Keratinocyte (primary cell): ENCODE measurements around the gene RAI1. TPM values are rescaled to one million over a fixed set of nuclear protein-coding genes. Genes with fewer than 3 reads are reported as not detected.

ENCODE experiments used
- DNase-seq: peaks from one replicate; pipeline ENCODE4 v3.0.0-alpha.2; 2011; ENCODE audit warnings: low read depth, missing footprints, low spot score
- FAIRE-seq: peaks from 2 replicates; lab custom pipeline; 2011; peaks lifted over from hg19 to GRCh38; lab: Jason Lieb, UNC
- H2AFZ ChIP-seq: 2 replicates; pipeline ENCODE4 v1.6.0; 2012; ENCODE audit warnings: low read length, control low read depth, inconsistent platforms; ENCODE audit not compliant: control insufficient read depth
- H3K27ac ChIP-seq: 2 replicates; pipeline ENCODE4 v1.5.1; 2011; ENCODE audit warnings: low read length; ENCODE audit not compliant: control insufficient read depth, insufficient read depth
- H3K27me3 ChIP-seq: 3 replicates; pipeline ENCODE4 v1.6.0; 2011; ENCODE audit warnings: low read length; ENCODE audit not compliant: control insufficient read depth, insufficient read depth; ENCODE audit errors: extremely low read depth
- H3K36me3 ChIP-seq, 2 experiments: 2 replicates in 1 of 2; 3 replicates in 1 of 2; pipeline ENCODE4 v1.5.1; 2011; ENCODE audit warnings: low read length in 2 of 2, mild to moderate bottlenecking in 1 of 2; ENCODE audit not compliant: control insufficient read depth in 2 of 2, insufficient read depth in 2 of 2; ENCODE audit errors: extremely low read depth in 1 of 2
- H3K4me1 ChIP-seq: 3 replicates; pipeline ENCODE4 v1.5.1; 2011; ENCODE audit warnings: low read length; ENCODE audit not compliant: control insufficient read depth, insufficient read depth; ENCODE audit errors: extremely low read depth
- H3K4me2 ChIP-seq: 3 replicates; pipeline ENCODE4 v1.6.0; 2011; ENCODE audit warnings: low read depth, low read length; ENCODE audit not compliant: control insufficient read depth, insufficient read depth; ENCODE audit errors: extremely low read depth
- H3K4me3 ChIP-seq, 3 experiments: fragments of 200-600 bp in 1 of 3; sonication (generic) in 1 of 3; 2 replicates in 2 of 3; 3 replicates in 1 of 3; pipeline ENCODE4 v1.5.1; 2011 to 2016; ENCODE audit warnings: low read length in 3 of 3, mild to moderate bottlenecking in 3 of 3, control low read depth in 2 of 3, inconsistent platforms in 1 of 3, low read depth in 1 of 3, mixed read lengths in 1 of 3, mixed run types in 1 of 3, moderate library complexity in 1 of 3; ENCODE audit not compliant: control insufficient read depth in 2 of 3, insufficient read depth in 2 of 3; ENCODE audit errors: extremely low read depth in 1 of 3
- H3K79me2 ChIP-seq: 2 replicates; pipeline ENCODE4 v1.6.0; 2012; ENCODE audit warnings: low read length; ENCODE audit not compliant: control insufficient read depth, insufficient read depth
- H3K9ac ChIP-seq: 3 replicates; pipeline ENCODE4 v1.6.0; 2011; ENCODE audit warnings: low read length; ENCODE audit not compliant: control insufficient read depth, insufficient read depth; ENCODE audit errors: extremely low read depth
- H3K9me1 ChIP-seq: 3 replicates; pipeline ENCODE4 v1.6.0; 2011; ENCODE audit warnings: low read length; ENCODE audit not compliant: control insufficient read depth, insufficient read depth; ENCODE audit errors: extremely low read depth
- H3K9me3 ChIP-seq: 2 replicates; pipeline ENCODE4 v1.5.1; 2012; ENCODE audit warnings: low read depth, low read length; ENCODE audit not compliant: control insufficient read depth
- H4K20me1 ChIP-seq: 3 replicates; pipeline ENCODE4 v1.6.0; 2011; ENCODE audit warnings: low read length; ENCODE audit not compliant: control insufficient read depth, insufficient read depth; ENCODE audit errors: extremely low read depth
- EZH2 ChIP-seq: IDR thresholded peaks from one replicate; pipeline ENCODE4 v1.6.1; 2012; ENCODE audit warnings: inconsistent platforms, mild to moderate bottlenecking, low read length, moderate library complexity
- dilution Hi-C: fragments of 300-500 bp; cut with MboI; formaldehyde crosslinking; loops from one replicate; pipeline ENCODE4 v1.7.0; 2020; ENCODE audit warnings: low sequenced_read_pairs; ENCODE audit not compliant: extremely low pct_ligation_motif_present
- polyA plus RNA-seq, 5 experiments: library from polyadenylated mRNA; depleted of rRNA in 3 of 5; stranded (reverse) in 3 of 5; stranded (forward) in 1 of 5; unstranded in 1 of 5; fragments of >200 nt; gene quantifications; 1 replicate in 1 of 5; 2 replicates in 3 of 5; 3 replicates in 1 of 5; pipeline versions ENCODE4 v1.2.1 to v1.2.3, GENCODE V29; 2011 to 2012; ENCODE audit warnings: missing spikeins in 2 of 5, low read depth in 1 of 5, low replicate concordance in 1 of 5
- TF ChIP-seq, protein P1 (sequence below), 3 experiments: IDR thresholded peaks in 1 of 3; conservative IDR thresholded peaks in 1 of 3; optimal IDR thresholded peaks in 1 of 3; 2 replicates in 2 of 3; 3 replicates in 1 of 3; pipeline versions ENCODE3 to v1.5.1; 2011; ENCODE audit warnings: low read length in 3 of 3, mild to moderate bottlenecking in 3 of 3, moderate library complexity in 2 of 3, control low read depth in 1 of 3, inconsistent platforms in 1 of 3; ENCODE audit not compliant: insufficient read depth in 2 of 3; ENCODE audit errors: extremely low read depth in 1 of 3

Gene RAI1
- polyA plus RNA-seq, 1 donor (not counting 4 experiments of a cell fraction or from before 2014, with no cell fraction given): 2.6 TPM

DNA sequence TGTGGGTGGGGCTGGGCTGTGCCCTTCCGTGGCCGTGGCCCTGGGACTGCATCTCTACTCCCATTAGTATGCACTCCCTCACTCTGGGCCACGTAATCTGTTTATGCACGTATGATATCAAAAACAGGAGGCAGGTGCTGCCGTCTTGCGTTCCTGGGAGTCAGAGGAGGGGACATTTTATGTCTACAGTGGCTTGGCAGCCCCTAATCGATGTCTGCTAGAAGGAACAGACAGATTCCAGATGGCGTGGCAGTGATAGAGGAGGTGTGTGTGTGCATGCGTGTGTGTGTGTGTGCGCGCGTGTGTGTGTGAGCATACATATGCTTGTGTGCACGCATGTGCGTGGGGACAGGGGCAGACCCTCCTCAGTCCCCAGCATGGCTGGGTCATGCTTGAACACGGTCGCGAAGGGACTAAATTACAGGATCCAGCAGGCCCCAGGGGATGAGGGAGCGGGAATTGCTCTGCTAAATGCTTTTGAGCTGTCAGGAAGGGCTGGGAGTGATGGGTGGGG lies 110.8 kb downstream of the RAI1 start:
- FAIRE-seq (no peak), DNase-seq (no peak)
- H4K20me1 ChIP-seq: peaks cover 5% of the 10 kb centered on the region
- H2AFZ ChIP-seq: no peak overlapping the region
- no peak overlapping the region for H3K4me3 ChIP-seq
- TF ChIP-seq, protein P1, sequence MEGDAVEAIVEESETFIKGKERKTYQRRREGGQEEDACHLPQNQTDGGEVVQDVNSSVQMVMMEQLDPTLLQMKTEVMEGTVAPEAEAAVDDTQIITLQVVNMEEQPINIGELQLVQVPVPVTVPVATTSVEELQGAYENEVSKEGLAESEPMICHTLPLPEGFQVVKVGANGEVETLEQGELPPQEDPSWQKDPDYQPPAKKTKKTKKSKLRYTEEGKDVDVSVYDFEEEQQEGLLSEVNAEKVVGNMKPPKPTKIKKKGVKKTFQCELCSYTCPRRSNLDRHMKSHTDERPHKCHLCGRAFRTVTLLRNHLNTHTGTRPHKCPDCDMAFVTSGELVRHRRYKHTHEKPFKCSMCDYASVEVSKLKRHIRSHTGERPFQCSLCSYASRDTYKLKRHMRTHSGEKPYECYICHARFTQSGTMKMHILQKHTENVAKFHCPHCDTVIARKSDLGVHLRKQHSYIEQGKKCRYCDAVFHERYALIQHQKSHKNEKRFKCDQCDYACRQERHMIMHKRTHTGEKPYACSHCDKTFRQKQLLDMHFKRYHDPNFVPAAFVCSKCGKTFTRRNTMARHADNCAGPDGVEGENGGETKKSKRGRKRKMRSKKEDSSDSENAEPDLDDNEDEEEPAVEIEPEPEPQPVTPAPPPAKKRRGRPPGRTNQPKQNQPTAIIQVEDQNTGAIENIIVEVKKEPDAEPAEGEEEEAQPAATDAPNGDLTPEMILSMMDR (optimal IDR thresholded peaks at IDR 0.05 in 1 of 3, IDR thresholded peaks at IDR 0.05 in 1 of 3, conservative IDR thresholded peaks at IDR 0.05 in 1 of 3; ENCODE audit: extremely low read depth in 1 of 3, insufficient read depth in 2 of 3, low read length in 3 of 3): no peak
- TF ChIP-seq EZH2: no peak
- H3K9ac ChIP-seq: no peak overlapping the region
- no peak overlapping the region for H3K27ac ChIP-seq
- H3K27me3 ChIP-seq: no peaks in the 10 kb centered on the region
- H3K9me1 ChIP-seq: no peaks in the 10 kb centered on the region
- H3K36me3 ChIP-seq: peaks cover 10 to 23% of the 10 kb centered on the region in 2 experiments
- H3K4me2 ChIP-seq: no peak overlapping the region
- no peaks in the 10 kb centered on the region for H3K4me1 ChIP-seq
- H3K9me3 ChIP-seq: no peaks in the 10 kb centered on the region
- H3K79me2 ChIP-seq: peaks cover 37% of the 10 kb centered on the region
- dilution Hi-C loops: no loop called here

DNA sequence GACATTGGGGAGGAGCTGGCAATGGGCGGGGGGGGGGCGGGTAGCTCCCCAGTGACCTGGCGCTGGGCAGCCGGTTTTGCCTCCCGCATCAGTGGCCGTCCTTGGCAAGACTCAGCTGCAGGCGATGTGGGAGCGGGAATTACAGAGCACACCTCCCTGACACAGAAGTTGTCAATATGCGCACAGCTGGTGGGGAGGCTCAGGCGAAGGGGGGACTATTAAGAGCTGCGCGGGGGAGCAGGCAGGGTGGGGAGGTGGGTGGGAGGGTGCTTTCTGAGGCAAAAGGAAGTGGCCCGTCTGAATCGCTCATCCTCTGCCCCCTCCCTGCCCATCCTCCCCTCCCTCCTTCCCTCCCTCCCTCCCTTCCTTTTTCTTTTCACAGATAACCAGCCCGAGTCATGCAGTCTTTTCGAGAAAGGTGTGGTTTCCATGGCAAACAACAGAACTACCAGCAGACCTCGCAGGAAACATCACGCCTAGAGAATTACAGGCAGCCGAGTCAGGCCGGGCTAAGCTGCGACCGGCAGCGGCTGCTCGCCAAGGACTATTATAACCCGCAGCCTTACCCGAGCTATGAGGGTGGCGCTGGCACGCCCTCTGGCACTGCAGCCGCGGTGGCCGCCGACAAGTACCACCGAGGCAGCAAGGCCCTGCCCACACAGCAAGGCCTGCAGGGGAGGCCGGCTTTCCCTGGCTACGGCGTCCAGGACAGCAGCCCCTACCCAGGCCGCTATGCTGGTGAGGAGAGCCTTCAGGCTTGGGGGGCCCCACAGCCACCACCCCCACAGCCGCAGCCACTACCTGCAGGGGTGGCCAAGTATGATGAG lies 111.5 kb downstream of the RAI1 start:
- TF ChIP-seq, protein P1 (optimal IDR thresholded peaks at IDR 0.05 in 1 of 3, IDR thresholded peaks at IDR 0.05 in 1 of 3, conservative IDR thresholded peaks at IDR 0.05 in 1 of 3; ENCODE audit: extremely low read depth in 1 of 3, insufficient read depth in 2 of 3, low read length in 3 of 3): no peak
- no peak for TF ChIP-seq EZH2
- Histone ChIP-seq H3K27ac (no peak overlapping the region), H3K27me3 (no peaks in the 10 kb centered on the region), H3K9me3 (no peaks in the 10 kb centered on the region), H3K9ac (no peak overlapping the region), H3K4me1 (no peaks in the 10 kb centered on the region), H3K4me2 (no peak overlapping the region), H3K36me3 (peaks cover 10 to 28% of the 10 kb centered on the region in 2 experiments), H2AFZ (no peak overlapping the region), H3K9me1 (no peaks in the 10 kb centered on the region), H4K20me1 (peaks cover under 1% of the 10 kb centered on the region), H3K4me3 (no peak overlapping the region), H3K79me2 (peaks cover 32% of the 10 kb centered on the region)
- DNase-seq (no peak), FAIRE-seq (no peak)
- dilution Hi-C loops: no loop called here
